G401.6 (cell line): Measurements from ENCODE around the gene ZKSCAN1.
"Not testable (repeated sequence)": the region's sequence is repeated elsewhere in the genome, so short reads cannot be mapped to it uniquely, and the experiment has no call there.

Experiments
- FAIRE-seq: peaks from 2 replicates; lab custom pipeline; 2012; peaks lifted over from hg19 to GRCh38; lab: Jason Lieb, UNC

Gene ZKSCAN1

DNA sequence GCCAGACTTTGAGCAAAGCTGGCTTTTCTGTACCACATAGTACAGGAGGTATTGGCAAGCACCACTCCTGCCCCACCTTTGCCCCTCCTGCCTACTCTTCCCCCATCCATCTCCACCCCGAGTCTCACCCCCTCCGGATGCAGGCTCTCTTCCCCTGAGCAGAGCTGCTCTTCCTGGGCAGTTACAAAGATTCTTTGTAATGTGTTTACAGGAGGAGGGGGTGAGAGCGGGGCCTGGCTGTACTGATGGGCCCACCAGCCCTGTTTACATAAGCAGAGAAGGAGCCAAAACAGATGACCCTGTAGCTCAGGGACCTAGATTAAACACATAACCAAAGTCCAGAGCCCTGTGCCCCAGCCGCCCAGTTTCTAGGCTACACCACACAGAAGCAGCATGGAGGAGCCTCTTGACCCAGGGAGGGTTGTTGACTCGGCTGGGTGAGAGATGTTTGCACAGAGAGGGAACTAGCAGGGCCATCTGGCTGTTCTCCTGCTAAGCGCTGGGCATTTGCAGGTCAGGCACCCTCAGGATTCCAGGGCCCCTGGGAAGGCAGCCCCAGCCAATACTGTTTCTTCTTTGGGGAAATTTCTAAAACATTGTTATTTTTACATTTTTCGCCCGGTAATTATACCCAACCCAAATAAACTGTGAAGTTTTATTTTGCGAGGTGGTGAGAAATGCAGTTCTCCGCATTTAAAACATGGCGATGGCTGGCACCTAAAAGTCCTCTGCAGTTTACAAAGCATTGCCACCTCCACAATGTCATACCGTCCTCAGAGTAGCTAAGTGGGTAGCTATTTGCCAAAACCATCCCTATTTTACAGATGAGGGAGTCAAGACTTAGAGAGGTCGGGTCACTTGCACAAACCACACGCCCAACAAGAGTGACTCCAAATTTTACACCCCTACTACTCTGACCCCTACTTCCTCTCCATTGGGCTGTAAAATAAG is 11.4 kb upstream of the ZKSCAN1 start:
- no peak for FAIRE-seq

DNA sequence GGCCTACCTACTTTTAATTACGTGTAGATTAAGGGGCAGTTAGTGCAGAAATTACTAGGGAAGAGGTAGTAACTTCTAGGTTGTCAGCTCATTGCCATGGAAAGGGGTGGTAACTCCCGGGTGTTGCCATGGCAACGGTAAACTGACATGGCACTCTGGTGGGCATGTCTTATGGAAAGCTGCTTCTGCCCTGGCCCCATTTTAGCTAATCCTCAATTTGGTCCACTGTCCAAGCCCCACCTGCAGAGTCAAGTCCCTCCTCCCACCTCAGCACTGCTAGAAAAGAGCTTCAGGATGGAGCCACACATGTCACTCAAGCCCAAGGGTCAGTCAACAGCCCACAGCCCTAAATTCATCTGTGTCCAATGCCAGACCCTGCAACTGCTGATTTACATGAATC is 7.5 kb upstream of the ZKSCAN1 start:
- FAIRE-seq, result no peak

DNA sequence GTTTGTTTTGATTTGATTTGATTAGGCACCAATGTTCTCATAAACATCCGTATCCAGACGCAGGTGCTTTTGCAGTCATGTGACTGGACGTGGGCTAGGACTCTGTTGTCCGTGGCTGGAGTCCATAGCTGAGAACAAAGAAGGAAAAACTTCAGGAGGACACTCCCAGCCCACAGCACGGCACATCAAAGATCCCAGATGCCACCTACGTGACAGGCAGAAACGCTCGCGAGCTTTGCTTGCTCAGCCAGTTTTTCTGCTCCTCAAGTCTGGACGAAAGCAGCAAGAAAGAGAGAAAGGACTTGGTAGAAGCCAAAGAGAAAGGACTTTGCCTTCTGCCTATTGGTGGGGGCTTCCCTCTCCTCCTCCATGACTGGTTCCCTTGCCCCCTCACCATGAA is 6.9 kb upstream of the ZKSCAN1 start:
- no peak for FAIRE-seq

DNA sequence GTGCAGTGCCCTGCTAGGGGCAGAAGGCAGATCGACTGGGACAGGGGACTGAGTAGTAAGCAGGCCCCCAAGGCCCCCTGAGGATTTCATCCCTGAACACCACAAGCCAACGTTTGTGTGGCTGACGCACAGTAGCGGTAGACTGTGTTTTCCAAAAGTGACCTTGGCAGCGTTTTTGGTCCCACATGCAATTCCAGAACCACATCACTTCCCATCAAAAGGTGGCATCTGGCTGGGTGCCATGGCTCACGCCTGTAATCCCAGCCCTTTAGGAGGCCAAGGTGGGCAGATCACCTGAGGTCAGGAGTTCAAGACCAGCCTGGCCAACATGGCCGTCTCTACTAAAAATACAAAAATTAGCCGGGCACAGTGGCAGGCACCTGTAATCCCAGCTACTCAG is 5.4 kb upstream of the ZKSCAN1 start:
- FAIRE-seq, result not testable (repeated sequence)

DNA sequence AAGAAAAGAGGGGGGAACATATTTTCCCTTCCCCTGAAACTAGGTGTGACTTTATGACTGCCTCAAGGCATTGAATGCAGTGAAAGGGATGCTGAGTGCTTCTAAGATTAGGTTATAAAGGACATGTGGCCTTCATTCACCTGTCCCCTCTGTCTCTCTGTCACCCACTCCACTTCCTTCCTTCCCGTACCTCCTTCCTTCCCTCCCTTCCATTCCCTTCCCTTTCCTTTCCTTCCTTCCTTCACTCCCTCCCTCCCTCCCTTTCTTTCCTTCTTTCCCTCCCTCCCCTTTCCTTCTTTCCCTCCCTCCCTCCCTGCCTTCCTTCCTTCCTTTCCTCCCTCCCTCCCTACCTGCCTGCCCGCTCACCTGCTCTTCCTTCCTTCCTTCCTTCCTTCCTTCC is 4.5 kb upstream of the ZKSCAN1 start:
- no peak for FAIRE-seq

DNA sequence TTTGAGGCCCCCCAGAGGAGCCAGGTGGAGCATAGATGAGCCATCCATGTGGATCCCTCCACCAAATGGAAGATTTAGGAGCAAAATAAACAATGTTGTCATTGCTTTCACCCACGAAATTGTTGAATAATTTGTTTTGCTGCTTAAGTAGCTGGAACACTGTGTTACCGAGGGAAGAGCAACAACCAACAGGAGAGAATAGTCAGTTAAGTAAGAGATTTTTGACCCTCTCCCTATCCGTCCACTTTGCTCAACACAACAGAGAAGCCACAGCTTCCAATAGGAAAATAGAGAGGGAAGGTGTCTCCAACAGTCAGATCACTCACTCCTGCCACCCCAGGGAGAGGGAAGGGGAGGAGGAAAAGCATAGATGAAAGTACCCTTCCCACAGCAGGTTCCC is 3.9 kb upstream of the ZKSCAN1 start:
- FAIRE-seq, result no peak

DNA sequence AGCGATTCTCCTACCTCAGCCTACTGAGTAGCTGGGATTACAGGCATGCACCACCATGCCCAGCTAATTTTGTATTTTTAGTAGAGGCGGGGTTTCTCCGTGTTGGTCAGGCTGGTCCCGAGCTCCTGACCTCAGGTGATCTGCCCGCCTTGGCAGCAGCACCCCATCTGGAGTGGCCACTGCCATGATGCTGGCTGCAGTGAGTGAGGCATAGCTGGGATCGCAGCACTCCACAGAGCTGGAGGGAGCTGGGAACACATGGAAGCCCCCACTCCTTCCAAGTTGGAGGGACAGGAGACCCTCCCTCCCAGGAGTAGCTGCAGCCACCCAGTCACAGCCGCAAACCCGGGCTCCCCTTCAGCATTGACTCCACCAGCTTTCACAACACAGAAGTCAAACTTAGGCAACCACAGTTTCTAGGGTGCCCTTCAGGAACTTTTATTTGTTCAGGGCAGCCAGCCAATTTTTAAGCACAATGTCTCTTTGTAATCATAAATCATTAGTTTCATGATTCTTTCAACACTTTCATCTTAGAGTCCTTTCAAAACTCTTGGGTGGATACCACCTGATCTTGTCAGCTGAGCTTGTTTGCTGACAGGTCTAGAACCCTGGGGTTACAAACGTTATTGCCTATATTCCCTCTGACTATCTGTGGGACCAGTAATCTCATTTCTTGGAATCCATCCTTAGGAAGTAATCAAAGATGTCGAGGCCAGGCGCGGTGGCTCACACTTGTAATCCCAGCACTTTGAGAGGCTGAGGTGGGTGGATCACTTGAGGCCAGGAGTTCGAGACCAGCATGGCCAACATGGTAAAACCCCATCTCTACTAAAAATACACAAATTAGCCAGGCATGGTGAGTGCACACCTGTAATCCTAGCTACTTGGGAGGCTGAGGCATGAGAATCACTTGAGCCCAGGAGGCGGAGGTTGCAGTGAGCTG is 2.7 kb upstream of the ZKSCAN1 start:
- not testable (repeated sequence) for FAIRE-seq

DNA sequence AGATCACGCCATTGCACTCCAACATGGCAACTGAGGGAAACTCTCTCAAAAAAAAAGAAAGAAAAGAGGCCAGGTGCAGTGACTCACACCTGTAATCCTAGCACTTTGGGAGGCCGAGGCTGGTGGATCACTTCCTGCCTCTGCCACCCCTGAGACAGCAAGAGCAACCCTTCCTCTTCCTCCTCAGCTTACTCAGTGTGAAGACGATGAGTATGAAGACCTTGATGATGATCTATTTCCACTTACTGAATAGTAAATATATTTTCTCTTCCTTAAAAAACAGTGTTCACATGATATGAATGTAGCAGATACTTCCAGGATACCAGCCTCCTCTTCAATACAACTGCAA is 2.1 kb upstream of the ZKSCAN1 start:
- no peak for FAIRE-seq

DNA sequence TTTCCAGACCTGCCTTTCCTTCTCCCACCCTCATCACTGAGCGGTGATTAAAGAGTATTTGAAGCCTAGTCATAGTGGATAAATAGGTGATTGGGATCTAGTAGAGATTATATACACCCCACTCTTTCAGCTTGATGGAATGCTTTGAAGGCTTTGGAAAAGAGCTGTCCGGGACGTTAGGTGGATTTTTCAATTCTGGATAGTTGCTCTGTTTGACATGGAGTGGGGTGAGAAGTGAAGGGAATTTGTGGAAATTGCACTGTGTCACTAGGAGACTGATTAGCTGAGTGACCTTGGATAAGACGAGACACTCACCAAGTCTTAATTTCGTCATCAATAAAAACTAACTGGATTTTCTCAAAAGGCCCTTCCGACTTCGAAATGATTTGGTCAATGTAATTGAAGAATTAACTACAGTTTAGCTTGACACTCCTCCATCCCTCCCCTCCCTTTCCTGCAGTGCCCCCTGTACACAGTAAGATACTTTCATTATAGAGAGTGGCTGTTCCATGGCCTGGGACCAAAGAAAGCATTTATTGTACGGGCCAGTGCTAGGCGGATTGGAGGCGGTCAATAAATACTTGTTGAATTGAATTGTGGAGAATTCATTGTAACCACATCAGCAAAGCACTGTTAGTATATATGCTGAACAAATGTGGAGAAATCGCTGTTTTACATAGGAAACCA is 962 bp downstream of the ZKSCAN1 start:
- FAIRE-seq, result no peak

DNA sequence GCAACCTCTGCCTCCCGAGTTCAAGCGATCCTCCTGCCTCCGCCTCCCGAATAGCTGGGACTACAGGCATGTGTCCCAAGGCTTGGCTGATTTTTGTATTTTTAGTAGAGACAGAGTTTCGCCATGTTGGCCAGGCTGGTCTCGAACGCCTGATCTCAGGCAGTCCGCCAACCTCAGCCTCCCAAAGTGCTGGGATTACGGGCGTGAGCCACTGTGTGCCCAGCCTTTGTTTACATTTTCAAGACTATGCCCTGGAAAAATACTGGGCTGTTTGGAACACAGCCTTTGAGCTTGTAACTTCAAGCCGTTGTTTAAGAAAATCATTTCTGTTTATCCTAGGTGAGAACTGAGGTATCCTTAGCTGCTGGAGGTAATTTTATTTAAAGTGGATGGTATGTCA is 1.9 kb downstream of the ZKSCAN1 start:
- no peak for FAIRE-seq

DNA sequence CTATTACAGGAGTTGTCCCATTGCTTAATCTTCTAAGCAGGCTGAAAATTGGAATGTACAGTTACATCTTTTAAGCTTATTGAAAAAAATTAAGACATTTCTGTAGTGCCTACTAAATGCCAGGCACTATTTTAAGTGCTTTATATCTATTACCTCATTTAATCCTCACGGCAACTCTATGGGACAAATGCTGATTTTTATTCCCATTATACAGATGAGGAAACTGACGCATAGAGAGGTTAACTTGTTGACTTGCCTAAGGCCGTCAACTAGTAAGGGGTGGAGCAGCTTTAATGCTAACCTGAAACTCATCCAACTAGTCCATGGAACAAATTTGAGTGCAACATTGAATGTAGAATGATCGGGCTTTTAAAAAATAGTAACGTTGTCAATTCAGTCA is 2.5 kb downstream of the ZKSCAN1 start:
- FAIRE-seq, result no peak

DNA sequence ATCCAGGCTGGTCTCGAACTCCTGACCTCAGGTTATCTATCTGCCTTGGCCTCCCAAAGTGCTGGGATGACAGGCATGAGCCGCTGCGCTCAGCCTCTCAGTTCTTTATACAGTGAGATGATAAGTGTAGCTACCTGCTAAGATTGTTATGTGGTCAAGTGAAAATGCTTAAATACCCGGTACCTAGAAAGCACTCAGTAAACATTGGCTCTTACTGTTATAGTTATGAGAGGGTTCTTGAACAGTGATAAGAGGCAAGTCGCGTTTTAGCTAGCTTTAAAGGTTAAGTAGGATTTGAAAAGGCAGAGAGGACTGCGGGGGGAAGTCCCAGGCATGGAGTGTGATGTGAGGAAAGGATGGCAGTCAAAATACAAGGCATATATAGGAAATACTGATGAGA is 4.5 kb downstream of the ZKSCAN1 start:
- FAIRE-seq, result no peak

DNA sequence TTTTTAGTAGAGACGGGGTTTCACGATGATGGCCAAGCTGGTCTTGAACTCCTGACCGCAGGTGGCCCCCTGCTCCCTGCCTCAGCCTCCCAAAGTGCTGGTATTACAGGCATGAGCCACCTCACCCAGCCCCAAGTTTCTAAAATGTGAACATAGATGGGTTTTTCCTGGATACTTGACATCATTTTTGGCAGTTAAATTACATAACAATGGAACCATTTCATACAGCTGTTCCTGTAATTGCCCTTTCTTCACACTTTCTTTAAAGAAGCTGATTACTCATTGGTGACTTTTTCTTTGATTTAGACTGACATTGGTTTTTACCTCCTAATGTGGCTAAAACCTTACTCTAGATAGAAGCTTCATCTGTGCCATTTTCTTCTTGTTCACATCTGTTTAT is 5.9 kb downstream of the ZKSCAN1 start:
- no peak for FAIRE-seq

DNA sequence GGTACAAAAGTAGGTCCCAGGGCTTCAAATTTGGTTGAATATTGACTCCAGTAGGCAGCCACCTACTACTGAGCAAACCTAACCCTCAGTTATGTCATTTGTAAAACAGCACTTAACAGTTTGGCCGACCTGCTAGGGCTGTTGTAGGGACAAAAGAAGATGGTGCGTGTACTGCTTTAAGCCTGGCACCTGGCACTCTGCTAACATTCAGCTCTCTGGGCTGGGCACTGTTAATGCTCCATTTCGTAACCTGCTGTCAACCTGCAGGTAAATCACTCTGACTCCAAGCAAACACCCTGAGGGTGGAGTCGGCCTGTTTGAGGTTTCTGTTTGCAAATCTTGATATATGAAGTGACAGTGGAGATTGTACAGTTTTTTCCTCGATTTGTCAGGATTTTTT is 7.2 kb downstream of the ZKSCAN1 start:
- no peak for FAIRE-seq

DNA sequence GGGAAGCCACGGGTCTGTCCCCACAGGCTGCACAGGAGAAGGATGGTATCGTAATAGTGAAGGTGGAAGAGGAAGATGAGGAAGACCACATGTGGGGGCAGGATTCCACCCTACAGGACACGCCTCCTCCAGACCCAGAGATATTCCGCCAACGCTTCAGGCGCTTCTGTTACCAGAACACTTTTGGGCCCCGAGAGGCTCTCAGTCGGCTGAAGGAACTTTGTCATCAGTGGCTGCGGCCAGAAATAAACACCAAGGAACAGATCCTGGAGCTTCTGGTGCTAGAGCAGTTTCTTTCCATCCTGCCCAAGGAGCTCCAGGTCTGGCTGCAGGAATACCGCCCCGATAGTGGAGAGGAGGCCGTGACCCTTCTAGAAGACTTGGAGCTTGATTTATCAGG is 8.1 kb downstream of the ZKSCAN1 start:
- no peak for FAIRE-seq

DNA sequence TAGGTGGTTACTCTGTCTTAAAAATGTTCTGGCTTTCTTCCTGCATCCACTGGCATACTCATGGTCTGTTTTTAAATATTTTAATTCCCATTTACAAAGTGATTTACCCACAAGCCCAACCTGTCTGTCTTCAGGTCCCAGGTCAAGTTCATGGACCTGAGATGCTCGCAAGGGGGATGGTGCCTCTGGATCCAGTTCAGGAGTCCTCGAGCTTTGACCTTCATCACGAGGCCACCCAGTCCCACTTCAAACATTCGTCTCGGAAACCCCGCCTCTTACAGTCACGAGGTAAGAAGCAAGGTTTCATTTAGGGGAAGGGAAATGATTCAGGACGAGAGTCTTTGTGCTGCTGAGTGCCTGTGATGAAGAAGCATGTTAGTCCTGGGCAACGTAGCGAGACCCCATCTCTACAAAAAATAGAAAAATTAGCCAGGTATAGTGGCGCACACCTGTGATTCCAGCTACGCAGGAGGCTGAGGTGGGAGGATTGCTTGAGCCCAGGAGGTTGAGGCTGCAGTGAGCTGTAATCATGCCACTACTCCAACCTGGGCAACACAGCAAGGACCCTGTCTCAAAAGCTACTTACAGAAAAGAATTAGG is 8.7 kb downstream of the ZKSCAN1 start:
- no peak for FAIRE-seq

DNA sequence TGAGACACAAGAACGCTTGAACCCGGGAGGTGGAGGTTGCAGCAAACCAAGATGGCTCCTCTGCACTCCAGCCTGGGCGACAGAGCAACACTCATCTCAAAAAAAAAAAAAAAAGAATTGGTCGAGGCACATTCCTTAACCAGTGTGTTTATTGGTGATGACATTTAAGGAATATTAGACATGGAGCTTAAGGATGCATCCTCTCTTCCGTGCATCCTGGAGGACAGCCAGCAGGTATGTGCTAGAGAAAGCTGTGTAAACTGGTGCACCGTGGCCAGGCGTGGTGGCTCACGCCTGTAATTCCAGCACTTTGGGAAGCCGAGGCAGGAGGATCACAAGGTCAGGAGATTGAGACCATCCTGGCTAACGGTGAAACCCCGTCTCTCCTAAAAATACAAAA is 11.8 kb downstream of the ZKSCAN1 start:
- no peak for FAIRE-seq

DNA sequence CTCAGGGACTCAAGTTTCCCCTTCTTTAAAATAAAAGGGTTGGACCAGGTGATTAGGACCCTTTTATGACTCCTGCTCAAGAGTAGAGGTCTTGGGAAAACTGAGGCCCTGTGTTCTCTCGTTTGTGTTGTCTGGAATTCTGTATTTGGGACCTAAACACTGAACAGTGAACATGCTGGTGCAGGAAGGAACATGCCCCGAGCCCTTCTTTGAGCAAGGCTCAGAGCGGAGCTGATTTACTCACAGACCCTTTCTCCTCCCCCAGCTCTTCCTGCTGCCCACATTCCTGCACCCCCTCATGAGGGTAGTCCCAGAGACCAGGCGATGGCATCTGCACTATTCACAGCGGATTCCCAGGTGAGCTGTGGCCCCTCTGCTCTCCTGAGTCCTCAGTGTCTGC is 14.2 kb downstream of the ZKSCAN1 start:
- no peak for FAIRE-seq

DNA sequence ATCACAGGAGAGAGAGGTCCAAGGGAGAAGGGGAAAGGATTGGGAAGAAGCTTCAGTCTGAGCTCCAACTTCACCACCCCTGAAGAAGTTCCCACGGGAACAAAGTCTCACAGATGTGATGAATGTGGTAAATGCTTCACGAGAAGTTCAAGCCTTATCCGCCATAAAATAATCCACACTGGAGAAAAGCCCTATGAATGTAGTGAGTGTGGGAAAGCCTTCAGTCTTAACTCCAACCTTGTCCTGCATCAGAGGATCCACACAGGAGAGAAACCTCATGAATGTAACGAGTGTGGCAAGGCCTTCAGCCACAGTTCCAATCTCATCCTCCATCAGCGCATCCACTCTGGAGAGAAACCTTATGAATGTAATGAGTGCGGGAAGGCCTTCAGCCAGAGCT is 18.1 kb downstream of the ZKSCAN1 start:
- FAIRE-seq, result no peak

DNA sequence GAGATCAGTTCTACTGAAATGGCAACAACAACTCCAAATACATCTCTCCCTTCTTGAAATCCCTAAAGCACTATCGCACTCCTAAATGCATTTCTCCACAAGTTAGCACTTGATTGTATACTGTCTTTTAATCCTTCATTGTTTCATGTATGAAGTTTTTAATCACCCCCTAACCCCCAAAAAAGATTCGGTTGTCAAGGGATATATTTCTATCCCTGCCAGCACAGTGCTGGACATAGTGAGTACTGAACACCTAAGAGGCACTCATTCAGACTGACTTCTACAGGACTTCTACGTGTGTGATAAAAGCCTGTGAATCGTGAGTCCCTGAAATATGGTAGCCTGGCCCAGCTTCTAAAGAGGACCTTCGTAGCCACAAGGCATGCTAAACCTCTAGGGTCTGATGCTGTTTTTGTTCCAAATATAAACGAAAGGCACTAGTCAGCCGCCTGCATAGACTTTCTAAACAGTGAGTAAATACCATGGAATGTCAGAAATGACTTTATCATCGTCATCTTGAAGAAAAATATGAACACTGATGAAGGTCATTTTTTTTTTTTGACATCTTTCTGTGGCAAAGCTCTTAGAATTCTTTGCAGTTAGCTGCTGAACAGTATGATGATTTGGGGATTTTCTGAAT is 19.6 kb downstream of the ZKSCAN1 start:
- FAIRE-seq, result no peak

DNA sequence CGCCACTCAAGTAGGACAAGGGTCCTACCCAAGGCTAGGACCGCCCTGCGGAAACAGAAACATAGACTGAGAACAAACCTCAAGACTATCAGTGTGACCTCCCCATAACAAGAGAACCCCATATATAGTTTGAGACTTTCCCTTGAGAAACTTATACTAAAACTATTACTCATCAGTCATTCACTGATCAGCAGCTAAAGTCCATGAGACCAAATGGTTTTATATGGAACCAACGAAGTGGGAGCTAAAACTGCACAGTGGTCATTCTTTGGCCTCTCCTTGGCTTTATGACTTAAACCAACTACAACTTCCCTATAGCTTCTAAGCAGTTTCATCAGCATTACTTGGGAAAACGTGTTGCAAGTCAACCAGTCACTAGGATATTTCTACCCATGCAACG is 20.5 kb downstream of the ZKSCAN1 start:
- no peak for FAIRE-seq

DNA sequence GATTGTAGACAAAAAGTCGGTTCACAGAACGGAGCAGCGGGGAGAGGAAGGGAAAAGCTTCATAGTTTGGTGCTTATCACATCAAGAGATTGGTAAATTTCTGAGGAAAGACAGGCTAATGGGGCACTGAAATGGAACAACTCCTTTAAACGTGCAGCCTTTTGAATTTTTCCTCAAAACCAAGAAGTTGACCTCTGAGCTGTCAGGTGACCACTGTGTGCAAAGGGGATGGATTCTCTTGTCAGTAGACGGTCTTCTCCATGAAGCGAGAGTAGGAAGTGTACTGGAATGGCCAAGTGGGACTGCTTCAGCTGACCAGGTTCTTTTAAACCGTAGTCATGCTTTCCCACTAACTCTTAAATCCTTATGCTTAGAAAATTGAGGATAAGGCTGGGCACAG is 22.9 kb downstream of the ZKSCAN1 start:
- no peak for FAIRE-seq
